GM23248 (cell line): Measurements from ENCODE around the gene RARS2. TPM values are rescaled to one million over a fixed set of nuclear protein-coding genes. Genes with fewer than 3 reads are reported as not detected.
"Not testable (repeated sequence)": the region's sequence is repeated elsewhere in the genome, so short reads cannot be mapped to it uniquely, and the experiment has no call there.

Source experiments
- DNase-seq: peaks from one replicate; pipeline ENCODE4 v3.0.0-alpha.2; 2015
- H2AFZ ChIP-seq: fragments of 200-600 bp; sonication (generic); 2 replicates; pipeline ENCODE4 v1.6.1; 2016; ENCODE audit warnings: antibody characterized with exemption
- H3F3A ChIP-seq: fragments of 200-600 bp; sonication (generic); 2 replicates; pipeline ENCODE4 v1.6.1; 2016; ENCODE audit warnings: mild to moderate bottlenecking, antibody characterized with exemption, mixed run types; ENCODE audit not compliant: insufficient read depth
- H3K27ac ChIP-seq: fragments of 200-600 bp; sonication (generic); 2 replicates; pipeline ENCODE4 v1.5.1; 2016; ENCODE audit warnings: mild to moderate bottlenecking
- H3K27me3 ChIP-seq: fragments of 200-600 bp; sonication (generic); replicated peaks from 2 replicates; pipeline ENCODE4 v1.6.1; 2016; ENCODE audit warnings: mild to moderate bottlenecking; ENCODE audit not compliant: insufficient read depth
- H3K36me3 ChIP-seq: fragments of 200-600 bp; sonication (generic); 2 replicates; pipeline ENCODE4 v1.6.1; 2016; ENCODE audit warnings: low read depth, mild to moderate bottlenecking
- H3K4me1 ChIP-seq: fragments of 200-600 bp; sonication (generic); 2 replicates; pipeline ENCODE4 v1.6.1; 2016; ENCODE audit warnings: mild to moderate bottlenecking; ENCODE audit not compliant: insufficient read depth
- H3K4me2 ChIP-seq: fragments of 200-600 bp; sonication (generic); one replicate; pipeline ENCODE4 v1.6.1; 2016; ENCODE audit warnings: mild to moderate bottlenecking; ENCODE audit not compliant: unreplicated experiment
- H3K4me3 ChIP-seq: fragments of 200-600 bp; sonication (generic); 2 replicates; pipeline ENCODE4 v1.5.1; 2016; ENCODE audit warnings: mild to moderate bottlenecking
- H3K79me2 ChIP-seq: fragments of 200-600 bp; sonication (generic); 2 replicates; pipeline ENCODE4 v1.6.1; 2016; ENCODE audit warnings: mild to moderate bottlenecking; ENCODE audit not compliant: insufficient read depth
- H3K9ac ChIP-seq: fragments of 200-600 bp; sonication (generic); 2 replicates; pipeline ENCODE4 v1.6.1; 2016; ENCODE audit warnings: mild to moderate bottlenecking
- H3K9me2 ChIP-seq: fragments of 200-600 bp; sonication (generic); 2 replicates; pipeline ENCODE4 v1.6.1; 2016; ENCODE audit warnings: mixed run types, mild to moderate bottlenecking, moderate library complexity; ENCODE audit not compliant: insufficient read depth
- H3K9me3 ChIP-seq: fragments of 200-600 bp; sonication (generic); one replicate; pipeline ENCODE4 v1.6.1; 2017; ENCODE audit warnings: low read depth
- H4K20me1 ChIP-seq: fragments of 200-600 bp; sonication (generic); 2 replicates; pipeline ENCODE4 v1.6.0; 2016; ENCODE audit not compliant: insufficient read depth
- EZH2 ChIP-seq: fragments of 200-600 bp; sonication (generic); IDR thresholded peaks from 2 replicates; pipeline ENCODE4 v1.6.1; 2018; ENCODE audit warnings: antibody characterized with exemption, mild to moderate bottlenecking; ENCODE audit not compliant: insufficient read depth, poor library complexity, severe bottlenecking
- EZH2phosphoT487 ChIP-seq: fragments of 200-600 bp; sonication (generic); IDR thresholded peaks from 2 replicates; pipeline ENCODE4 v1.6.1; 2018; ENCODE audit warnings: antibody characterized with exemption, moderate library complexity, mild to moderate bottlenecking, low read depth; ENCODE audit not compliant: insufficient read depth
- WGBS, 2 experiments: methylation state at CpG; one replicate each; pipeline ENCODE4 v1.1.6; 2015 to 2017; ENCODE audit warnings: low lambda C conversion rate in 2 of 2, low coverage in 1 of 2; ENCODE audit errors: missing lambda C conversion rate in 2 of 2; 5-methylcytosine and 5-hydroxymethylcytosine counted together
- in situ Hi-C: fragments of 300-500 bp; cut with MboI; formaldehyde crosslinking; loops from 2 replicates; pipeline ENCODE4 v1.15.0; 2020
- polyA plus RNA-seq: library from polyadenylated mRNA; unstranded; fragments of >200 nt; fragmentation: Nextera tagmentation; extraction: Ambion mirVana; gene quantifications from 2 replicates; pipeline ENCODE4 v1.2.1, GENCODE V29; 2016
- total RNA-seq: library from RNA; depleted of rRNA; stranded (reverse); fragments of >200 nt; shearing (Covaris generic); gene quantifications from 2 replicates; pipeline ENCODE4 v1.2.3, GENCODE V29; 2014

The RARS2 gene
- total and polyA plus RNA-seq, 2 experiments from 2014 or later, result 38.7 to 77.3 TPM

GRCh38 chr6:87501809-87502572, 87.8 kb downstream of the RARS2 start:
- no peak overlapping the region for H2AFZ ChIP-seq
- H3K79me2 ChIP-seq, result no peaks in the 10 kb centered on the region
- no peak for TF ChIP-seq EZH2phosphoT487
- TF ChIP-seq EZH2, result no peak
- peaks cover 35% of the 10 kb centered on the region; the same call in 1 of the 2 replicates for H3K36me3 ChIP-seq
- no peaks in the 10 kb centered on the region for H4K20me1 ChIP-seq
- H3K9me2 ChIP-seq, result no peaks in the 10 kb centered on the region
- in situ Hi-C loops, result no loop called here
- no peak overlapping the region for H3K9ac ChIP-seq
- no peak overlapping the region for H3K4me3 ChIP-seq
- DNase-seq, result no peak
- H3K27ac ChIP-seq, result no peak overlapping the region
- 96 to 97% methylated on average over 6 of the region's 6 CpGs for whole genome bisulfite sequencing, 2 experiments
- H3K4me2 ChIP-seq, result no peak overlapping the region
- H3K27me3 ChIP-seq, result no peaks in the 10 kb centered on the region
- H3F3A ChIP-seq, result peaks cover 12% of the 10 kb centered on the region; the same call in 1 of the 2 replicates
- H3K9me3 ChIP-seq, result no peaks in the 10 kb centered on the region
- no peaks in the 10 kb centered on the region for H3K4me1 ChIP-seq

GRCh38 chr6:87498048-87498447, 91.7 kb downstream of the RARS2 start:
- no peak overlapping the region for H3K4me2 ChIP-seq
- in situ Hi-C loops, result no loop called here

GRCh38 chr6:87494761-87495422, 94.9 kb downstream of the RARS2 start:
- no peaks in the 10 kb centered on the region for H4K20me1 ChIP-seq
- no peak overlapping the region for H3K4me3 ChIP-seq
- in situ Hi-C loops, result no loop called here
- H3K9me3 ChIP-seq, result no peaks in the 10 kb centered on the region
- no peaks in the 10 kb centered on the region for H3K4me1 ChIP-seq
- H3K27me3 ChIP-seq, result no peaks in the 10 kb centered on the region
- TF ChIP-seq EZH2phosphoT487 (no peak), EZH2 (no peak)
- H3K27ac ChIP-seq, result no peak overlapping the region
- no peak overlapping the region for H3K9ac ChIP-seq
- H3K79me2 ChIP-seq, result no peaks in the 10 kb centered on the region
- no peak overlapping the region for H2AFZ ChIP-seq
- 98% methylated on average over 8 of the region's 8 CpGs for WGBS, 2 experiments
- no peaks in the 10 kb centered on the region; the same call in 1 of the 2 replicates for H3K36me3 ChIP-seq
- no peaks in the 10 kb centered on the region for H3K9me2 ChIP-seq
- no peak for DNase-seq
- H3K4me2 ChIP-seq, result no peak overlapping the region
- H3F3A ChIP-seq, result no peaks in the 10 kb centered on the region

More at GRCh38 chr6:87498048-87498447, 91.7 kb downstream of the RARS2 start:
- H3K4me1 ChIP-seq, result no peaks in the 10 kb centered on the region
- H3K9me2 ChIP-seq, result no peaks in the 10 kb centered on the region
- H3K27me3 ChIP-seq, result no peaks in the 10 kb centered on the region
- TF ChIP-seq EZH2phosphoT487 (no peak), EZH2 (no peak)
- no peak for DNase-seq
- H3K36me3 ChIP-seq, result peaks cover 14% of the 10 kb centered on the region; the same call in 1 of the 2 replicates
- H3K9ac ChIP-seq, result no peak overlapping the region
- H2AFZ ChIP-seq, result no peak overlapping the region
- no peaks in the 10 kb centered on the region for H4K20me1 ChIP-seq
- H3K9me3 ChIP-seq, result no peaks in the 10 kb centered on the region
- H3K4me3 ChIP-seq, result no peak overlapping the region
- H3K79me2 ChIP-seq, result no peaks in the 10 kb centered on the region
- H3K27ac ChIP-seq, result no peak overlapping the region
- H3F3A ChIP-seq, result 0 out of 2 replicates have a peak, but pooled peaks cover 8% of the 10 kb centered on the region

DNA sequence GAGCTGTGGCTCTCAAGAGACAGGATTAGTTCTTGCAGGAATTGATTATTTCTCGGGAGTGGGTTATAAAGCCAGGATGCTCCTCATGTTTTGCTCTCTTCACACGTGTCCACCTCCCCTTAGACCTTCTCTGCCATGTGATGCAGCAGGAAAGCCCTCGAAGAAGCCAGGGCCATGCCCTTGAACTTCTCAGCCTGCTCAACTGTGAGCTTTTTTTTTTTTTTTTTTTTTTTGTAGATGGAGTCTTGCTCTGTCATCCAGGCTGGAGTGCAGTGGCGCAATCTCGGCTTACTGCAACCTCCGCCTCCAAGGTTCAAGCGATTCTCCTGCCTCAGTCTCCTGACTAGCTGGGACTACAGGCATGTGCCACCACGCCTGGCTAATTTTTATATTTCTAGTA, 100.5 kb downstream of the RARS2 start:
- DNase-seq, H2AFZ ChIP-seq, in situ Hi-C loops, H4K20me1 ChIP-seq, H3K4me1 ChIP-seq, H3K4me2 ChIP-seq, H3K27me3 ChIP-seq, H3K4me3 ChIP-seq, H3K27ac ChIP-seq, H3K79me2 ChIP-seq, H3K9me3 ChIP-seq, H3K9ac ChIP-seq, H3K36me3 ChIP-seq, H3K9me2 ChIP-seq, H3F3A ChIP-seq: not testable (repeated sequence)
- WGBS, 2 experiments, result 81% methylated on average over 6 to 8 of the region's 8 CpGs
